K562 (cell line): ENCODE measurements around the gene RDH11. TPM values are rescaled to one million over a fixed set of nuclear protein-coding genes. Genes with fewer than 3 reads are reported as not detected.

Experiments used
- ATAC-seq: fragments of 200-7000 bp; cut with Tn5 transposase; 3 replicates; pipeline ENCODE4 v1.9.1; 2020; ENCODE audit warnings: moderate library complexity
- BruUV-seq: library from RNA; stranded (reverse); fragments of 400-500 nt; replicated peaks from 2 replicates; lab custom pipeline; 2021; lab: Mats Ljungman, UMichigan
- CTCF ChIA-PET: fragments of 300-600 bp; formaldehyde crosslinking; extraction: SDS; loops from one replicate; lab custom pipeline; 2021; ENCODE audit warnings: low intra/inter-chr PET ratio; lab: Yijun Ruan, JAX
- POLR2A ChIA-PET: fragments of 300-600, 350-650 bp; sonication (Branson Sonifier 250); formaldehyde crosslinking; extraction: SDS; loops from one replicate; lab custom pipeline; 2021; ENCODE audit warnings: antibody characterized with exemption, inconsistent platforms; lab: Yijun Ruan, JAX
- DNase-seq, 4 experiments: peaks; one replicate each; pipeline versions ENCODE4 v3.0.0 to v3.0.0-alpha.2; 2011 to 2018; ENCODE audit warnings: low spot score in 3 of 4, mixed read lengths in 3 of 4; ENCODE audit errors: extremely low read depth in 1 of 4
- FAIRE-seq: peaks from 2 replicates; lab custom pipeline; 2011; peaks lifted over from hg19 to GRCh38; lab: Jason Lieb, UNC
- H2AFZ ChIP-seq: 2 replicates; pipeline ENCODE4 v1.6.0; 2011; ENCODE audit warnings: low read depth, low read length, control low read depth, inconsistent platforms
- H3K27ac ChIP-seq: fragments of 200-600 bp; 3 replicates; pipeline ENCODE4 v1.8.0; 2011; ENCODE audit warnings: low read depth, mild to moderate bottlenecking, control low read depth, inconsistent platforms, low read length, moderate library complexity, mixed read lengths; ENCODE audit errors: extremely low read depth
- H3K27me3 ChIP-seq, 2 experiments: fragments of 300-600 bp in 1 of 2; 2 replicates in 1 of 2; 3 replicates in 1 of 2; pipeline versions ENCODE4 v1.6.0 to v1.8.0; 2011; ENCODE audit warnings: inconsistent platforms in 2 of 2, low read length in 2 of 2, mild to moderate bottlenecking in 1 of 2, mixed read lengths in 1 of 2, moderate library complexity in 1 of 2; ENCODE audit not compliant: control insufficient read depth in 2 of 2, insufficient read depth in 2 of 2
- H3K36me3 ChIP-seq: fragments of 300-600 bp; 3 replicates; pipeline ENCODE4 v1.8.0; 2011; ENCODE audit warnings: mild to moderate bottlenecking, low read length, inconsistent platforms; ENCODE audit not compliant: control insufficient read depth, insufficient read depth
- H3K4me1 ChIP-seq, 2 experiments: fragments of 200-600 bp in 1 of 2; replicated peaks in 1 of 2; 2 replicates in 1 of 2; 3 replicates in 1 of 2; pipeline versions ENCODE4 v1.5.1 to v1.8.0; 2011; ENCODE audit warnings: inconsistent platforms in 2 of 2, low read length in 2 of 2, mild to moderate bottlenecking in 1 of 2, mixed read lengths in 1 of 2, moderate library complexity in 1 of 2; ENCODE audit not compliant: control insufficient read depth in 2 of 2, insufficient read depth in 2 of 2
- H3K4me2 ChIP-seq: 2 replicates; pipeline ENCODE4 v1.6.1; 2011; ENCODE audit warnings: low read length, control low read depth, inconsistent platforms, mixed read lengths; ENCODE audit not compliant: insufficient read depth
- H3K4me3 ChIP-seq: fragments of 200-600 bp; sonication (generic), shearing (Covaris generic); 2 replicates; pipeline ENCODE4 v1.5.1; 2016; ENCODE audit warnings: control low read depth, inconsistent platforms
- H3K79me2 ChIP-seq: fragments of 200-600 bp; 3 replicates; pipeline ENCODE4 v1.8.0; 2011; ENCODE audit warnings: low read length, inconsistent platforms; ENCODE audit not compliant: control insufficient read depth, insufficient read depth
- H3K9ac ChIP-seq, 2 experiments: 2 replicates each; pipeline versions ENCODE4 v1.6.0 to v1.6.1; 2011; ENCODE audit warnings: low read depth in 2 of 2, low read length in 2 of 2, control low read depth in 1 of 2, inconsistent platforms in 1 of 2, mild to moderate bottlenecking in 1 of 2, mixed read lengths in 1 of 2; ENCODE audit not compliant: insufficient read depth in 1 of 2
- H3K9me1 ChIP-seq: one replicate; pipeline ENCODE4 v1.6.0; 2011; ENCODE audit warnings: inconsistent platforms, mild to moderate bottlenecking, low read length, moderate library complexity; ENCODE audit not compliant: control insufficient read depth, insufficient read depth
- H3K9me3 ChIP-seq: replicated peaks from 2 replicates; pipeline ENCODE4 v1.5.1; 2011; ENCODE audit warnings: low read depth, low read length, inconsistent platforms; ENCODE audit not compliant: control insufficient read depth, insufficient read depth
- H4K20me1 ChIP-seq: replicated peaks from 2 replicates; pipeline ENCODE4 v1.6.1; 2011; ENCODE audit warnings: low read length, inconsistent platforms, mixed read lengths; ENCODE audit not compliant: control insufficient read depth, insufficient read depth
- DPF2 ChIP-seq: fragments of 450-650 bp; IDR thresholded peaks from 2 replicates; pipeline ENCODE4 v1.6.1; 2016
- HDAC2 ChIP-seq: fragments of 450-650 bp; IDR thresholded peaks from 2 replicates; pipeline ENCODE4 v1.6.1; 2016; ENCODE audit warnings: mild to moderate bottlenecking
- JUN ChIP-seq, 2 experiments: sonication (generic) in 1 of 2; formaldehyde crosslinking in 1 of 2; IDR thresholded peaks; 2 replicates each; pipeline versions ENCODE4 v1.6.1 to v1.8.0; 2012 to 2022; ENCODE audit warnings: borderline replicate concordance in 2 of 2, mild to moderate bottlenecking in 2 of 2, improper control_type of control experiment in 1 of 2, low read depth in 1 of 2, low read length in 1 of 2, missing genetic modification reagents in 1 of 2
- JUND ChIP-seq, 2 experiments: IDR thresholded peaks; 2 replicates in 1 of 2; 3 replicates in 1 of 2; pipeline ENCODE4 v1.6.1; 2011; ENCODE audit warnings: borderline replicate concordance in 2 of 2, low read depth in 2 of 2, low read length in 2 of 2, improper control_type of control experiment in 1 of 2, missing biosample characterization in 1 of 2, missing genetic modification characterization in 1 of 2, missing genetic modification reagents in 1 of 2
- KDM5B ChIP-seq: fragments of 200-600 bp; sonication (generic); IDR thresholded peaks from 2 replicates; pipeline ENCODE4 v1.6.1; 2012; ENCODE audit warnings: low read depth, mild to moderate bottlenecking, moderate library complexity, low read length, control low read depth, inconsistent platforms; ENCODE audit not compliant: insufficient replicate concordance
- L3MBTL2 ChIP-seq: fragments of 450-650 bp; IDR thresholded peaks from 2 replicates; pipeline ENCODE4 v1.6.1; 2016; ENCODE audit warnings: mild to moderate bottlenecking, moderate library complexity
- PURB ChIP-seq: sonication (generic); formaldehyde crosslinking; IDR thresholded peaks from 2 replicates; pipeline ENCODE4 v1.9.0; 2021; ENCODE audit warnings: low read depth, mild to moderate bottlenecking, missing genetic modification reagents
- WGBS: fragments of 100-300 bp; shearing (Covaris generic); methylation state at CpG from one replicate; pipeline ENCODE4 v1.1.6; 2016; ENCODE audit warnings: low coverage, mixed read lengths; ENCODE audit not compliant: insufficient coverage; ENCODE audit errors: missing lambda C conversion rate; 5-methylcytosine and 5-hydroxymethylcytosine counted together
- in situ Hi-C: fragments of 300-500 bp; cut with MboI; formaldehyde crosslinking; loops from 4 replicates; pipeline ENCODE4 v1.15.0; 2018; ENCODE audit warnings: inconsistent platforms, mixed read lengths
- intact Hi-C: fragments of 100-400 bp; cut with micrococcal nuclease; formaldehyde crosslinking; loops from 2 replicates; pipeline ENCODE4 v1.14.2; 2022
- polyA plus RNA-seq, 8 experiments: library from polyadenylated mRNA; depleted of rRNA in 4 of 8; stranded (reverse) in 5 of 8; unstranded in 3 of 8; fragments of >200 nt; fragmentation: Nextera tagmentation in 2 of 8; fragmentation: Illumina TruSeq in 1 of 8; extraction: Ambion mirVana in 2 of 8; extraction: Trizol in 1 of 8; gene quantifications; 2 replicates each; pipeline versions ENCODE4 v1.2.1 to v1.2.3, GENCODE V29; 2011 to 2014; ENCODE audit warnings: inconsistent platforms in 1 of 8, missing spikeins in 1 of 8
- total RNA-seq, 7 experiments: library from RNA; depleted of rRNA in 6 of 7; stranded (reverse); fragments of >200 nt in 6 of 7; fragmentation: Illumina TruSeq in 2 of 7; extraction: Trizol in 2 of 7; gene quantifications; 2 replicates each; pipeline versions ENCODE4 v1.2.1 to v1.2.3, GENCODE V29; 2011 to 2021; ENCODE audit warnings: low replicate concordance in 1 of 7
- TF ChIP-seq, protein P1 (sequence below): fragments of 450-650 bp; IDR thresholded peaks from 2 replicates; pipeline ENCODE4 v1.6.1; 2016; ENCODE audit warnings: low read depth, mild to moderate bottlenecking, moderate library complexity
- TF ChIP-seq, protein P2 (sequence below): fragments of 450-650 bp; IDR thresholded peaks from 2 replicates; pipeline ENCODE4 v1.6.1; 2017; ENCODE audit warnings: mild to moderate bottlenecking, moderate library complexity

Gene RDH11
- total and polyA plus RNA-seq, 9 of the 15 experiments (the other 6 are each of a cell fraction or from before 2014, with no cell fraction given): 50.6 to 172 (median 70.5) TPM

DNA sequence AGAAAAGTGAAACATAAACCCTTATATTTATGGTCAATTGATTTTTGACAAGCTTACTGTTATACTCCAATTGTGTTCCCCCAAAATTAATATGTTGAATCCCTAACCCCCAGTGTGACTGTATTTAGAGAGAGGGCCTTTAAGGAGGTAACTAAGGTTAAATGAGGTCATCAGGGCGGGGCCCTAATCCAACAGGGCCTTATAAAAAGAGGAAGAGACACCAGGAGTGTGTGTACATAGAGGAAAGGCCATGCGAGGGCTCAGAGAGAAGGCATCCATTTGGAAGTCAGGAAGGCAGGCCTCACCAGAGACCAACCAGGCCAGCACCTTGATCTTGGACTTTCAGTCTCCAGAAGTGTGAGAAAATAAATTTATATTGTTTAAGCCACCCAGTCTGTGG, 14.6 kb downstream of the RDH11 start:
- intact Hi-C loops: no loop called here
- WGBS: 0% methylated on average over 2 of the region's 2 CpGs
- H3K4me3 ChIP-seq: no peak overlapping the region
- ChIA-PET POLR2A (interaction anchor here (1.0 to 1.8 kb wide), 3 partner anchors 10 to 15 kb away, joined by 3 to 6 read pairs (median 3); partner anchors contain the start of gene RDH11), CTCF (no interaction called here)
- no peaks in the 10 kb centered on the region for H3K9me1 ChIP-seq
- H3K9ac ChIP-seq: peak overlapping the region; percentile 47 to 58; a peak in 3 of 4 replicates
- H3K4me1 ChIP-seq: peaks cover 11 to 34% of the 10 kb centered on the region in 2 experiments
- H2AFZ ChIP-seq: no peak overlapping the region
- H3K27me3 ChIP-seq: no peaks in the 10 kb centered on the region
- FAIRE-seq: peak; percentile 74
- in situ Hi-C loops: no loop called here
- H3K36me3 ChIP-seq: peaks cover 86% of the 10 kb centered on the region
- H3K4me2 ChIP-seq: peak overlapping the region; percentile 20
- BruUV-seq: no TSS peak
- peak overlapping the region; percentile 82 for H3K27ac ChIP-seq
- DNase-seq: peak in 2 of 4 experiments; percentile 28 to 69
- no peaks in the 10 kb centered on the region for H4K20me1 ChIP-seq
- no peaks in the 10 kb centered on the region for H3K9me3 ChIP-seq
- peaks cover 33% of the 10 kb centered on the region for H3K79me2 ChIP-seq
- peak; percentile 85 for ATAC-seq
- TF ChIP-seq, protein P1, sequence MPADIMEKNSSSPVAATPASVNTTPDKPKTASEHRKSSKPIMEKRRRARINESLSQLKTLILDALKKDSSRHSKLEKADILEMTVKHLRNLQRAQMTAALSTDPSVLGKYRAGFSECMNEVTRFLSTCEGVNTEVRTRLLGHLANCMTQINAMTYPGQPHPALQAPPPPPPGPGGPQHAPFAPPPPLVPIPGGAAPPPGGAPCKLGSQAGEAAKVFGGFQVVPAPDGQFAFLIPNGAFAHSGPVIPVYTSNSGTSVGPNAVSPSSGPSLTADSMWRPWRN: no peak
- TF ChIP-seq PURB (CRISPR knock-in tag) (no peak), JUN (IDR thresholded peaks at IDR 0.05; ENCODE audit: borderline replicate concordance, low read depth, low read length) (0 out of 2 replicates have a peak, but pooled peaks have one; percentile 42), JUN (CRISPR knock-in tag; IDR thresholded peaks at IDR 0.05; ENCODE audit: borderline replicate concordance) (no peak), JUND (IDR thresholded peaks at IDR 0.05; ENCODE audit: borderline replicate concordance, low read depth, low read length) (peak; percentile 80), JUND (tag; IDR thresholded peaks at IDR 0.05; ENCODE audit: borderline replicate concordance, low read depth, low read length) (peak; percentile 59; the same call in 1 of the 3 replicates), HDAC2 (no peak), DPF2 (peak; percentile 11; the same call in 1 of the 2 replicates), L3MBTL2 (peak; percentile 61), KDM5B (peak; percentile 43)
- TF ChIP-seq, protein P2, sequence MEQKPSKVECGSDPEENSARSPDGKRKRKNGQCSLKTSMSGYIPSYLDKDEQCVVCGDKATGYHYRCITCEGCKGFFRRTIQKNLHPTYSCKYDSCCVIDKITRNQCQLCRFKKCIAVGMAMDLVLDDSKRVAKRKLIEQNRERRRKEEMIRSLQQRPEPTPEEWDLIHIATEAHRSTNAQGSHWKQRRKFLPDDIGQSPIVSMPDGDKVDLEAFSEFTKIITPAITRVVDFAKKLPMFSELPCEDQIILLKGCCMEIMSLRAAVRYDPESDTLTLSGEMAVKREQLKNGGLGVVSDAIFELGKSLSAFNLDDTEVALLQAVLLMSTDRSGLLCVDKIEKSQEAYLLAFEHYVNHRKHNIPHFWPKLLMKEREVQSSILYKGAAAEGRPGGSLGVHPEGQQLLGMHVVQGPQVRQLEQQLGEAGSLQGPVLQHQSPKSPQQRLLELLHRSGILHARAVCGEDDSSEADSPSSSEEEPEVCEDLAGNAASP: peak; percentile 61; the same call in 1 of the 2 replicates
